IPS-18a (cell line): ENCODE results near the gene FCHSD1.

ENCODE experiments used
- H3K27ac ChIP-seq: one replicate; pipeline ENCODE4 v1.5.1; 2013; ENCODE audit warnings: low read length
- H3K27me3 ChIP-seq: one replicate; pipeline ENCODE4 v1.6.1; 2013; ENCODE audit warnings: mild to moderate bottlenecking, low read length; ENCODE audit not compliant: control insufficient read depth, insufficient read depth
- H3K36me3 ChIP-seq: one replicate; pipeline ENCODE4 v1.6.1; 2013; ENCODE audit warnings: low read depth, low read length; ENCODE audit not compliant: control insufficient read depth
- H3K4me1 ChIP-seq: one replicate; pipeline ENCODE4 v1.6.1; 2013; ENCODE audit warnings: low read depth, low read length; ENCODE audit not compliant: control insufficient read depth
- H3K4me3 ChIP-seq: one replicate; pipeline ENCODE4 v1.5.1; 2013; ENCODE audit warnings: low read length
- H3K9ac ChIP-seq: one replicate; pipeline ENCODE4 v1.6.1; 2013; ENCODE audit warnings: mild to moderate bottlenecking, low read length, moderate library complexity
- H3K9me3 ChIP-seq: one replicate; pipeline ENCODE4 v1.6.1; 2013; ENCODE audit warnings: low read depth, low read length; ENCODE audit not compliant: control insufficient read depth

The FCHSD1 gene

GRCh38 chr5:141655020-141655419, 3.8 kb upstream of the FCHSD1 start:
- peaks cover 51% of the 10 kb centered on the region for H3K36me3 ChIP-seq
- no peak overlapping the region for H3K4me3 ChIP-seq
- no peak overlapping the region for H3K27ac ChIP-seq
- H3K27me3 ChIP-seq = no peaks in the 10 kb centered on the region
- peaks cover 4% of the 10 kb centered on the region for H3K4me1 ChIP-seq
- no peak overlapping the region for H3K9ac ChIP-seq
- no peaks in the 10 kb centered on the region for H3K9me3 ChIP-seq

- Histone ChIP-seq H3K4me1 (peaks cover 4% of the 10 kb centered on the region), H3K9me3 (no peaks in the 10 kb centered on the region), H3K36me3 (peaks cover 49% of the 10 kb centered on the region), H3K4me3 (no peak overlapping the region), H3K9ac (no peak overlapping the region), H3K27me3 (no peaks in the 10 kb centered on the region), H3K27ac (no peak overlapping the region)
Observed at GRCh38 chr5:141654298-141654697, 3.1 kb upstream of the FCHSD1 start.

GRCh38 chr5:141651728-141652105, 499 bp upstream of the FCHSD1 start:
- no peaks in the 10 kb centered on the region for H3K9me3 ChIP-seq
- peak overlapping the region; percentile 78 for H3K4me3 ChIP-seq
- H3K27ac ChIP-seq = no peak overlapping the region
- no peak overlapping the region for H3K9ac ChIP-seq
- peaks cover 32% of the 10 kb centered on the region for H3K36me3 ChIP-seq
- no peaks in the 10 kb centered on the region for H3K27me3 ChIP-seq
- peaks cover 4% of the 10 kb centered on the region for H3K4me1 ChIP-seq

GRCh38 chr5:141649972-141650371, 1.2 kb downstream of the FCHSD1 start:
- H3K36me3 ChIP-seq = peaks cover 17% of the 10 kb centered on the region
- H3K9ac ChIP-seq = no peak overlapping the region
- no peaks in the 10 kb centered on the region for H3K9me3 ChIP-seq
- peaks cover 4% of the 10 kb centered on the region for H3K4me1 ChIP-seq
- H3K4me3 ChIP-seq = no peak overlapping the region
- H3K27ac ChIP-seq = no peak overlapping the region
- H3K27me3 ChIP-seq = no peaks in the 10 kb centered on the region

GRCh38 chr5:141649056-141649688, 2.0 kb downstream of the FCHSD1 start:
- H3K27me3 ChIP-seq = no peaks in the 10 kb centered on the region
- H3K27ac ChIP-seq = no peak overlapping the region
- no peaks in the 10 kb centered on the region for H3K9me3 ChIP-seq
- no peak overlapping the region for H3K9ac ChIP-seq
- peaks cover 16% of the 10 kb centered on the region for H3K36me3 ChIP-seq
- peaks cover 4% of the 10 kb centered on the region for H3K4me1 ChIP-seq
- no peak overlapping the region for H3K4me3 ChIP-seq

- Histone ChIP-seq H3K9me3 (no peaks in the 10 kb centered on the region), H3K27me3 (no peaks in the 10 kb centered on the region), H3K27ac (no peak overlapping the region), H3K36me3 (peaks cover 6% of the 10 kb centered on the region), H3K9ac (no peak overlapping the region), H3K4me1 (peaks cover 4% of the 10 kb centered on the region), H3K4me3 (no peak overlapping the region)
Observed at GRCh38 chr5:141647851-141648250, 3.4 kb downstream of the FCHSD1 start.

GRCh38 chr5:141647242-141647641, 4.0 kb downstream of the FCHSD1 start:
- Histone ChIP-seq H3K36me3 (peaks cover 6% of the 10 kb centered on the region), H3K9ac (no peak overlapping the region), H3K4me1 (peaks cover 4% of the 10 kb centered on the region), H3K4me3 (no peak overlapping the region), H3K27me3 (no peaks in the 10 kb centered on the region), H3K27ac (no peak overlapping the region), H3K9me3 (no peaks in the 10 kb centered on the region)

GRCh38 chr5:141646026-141646425, 5.2 kb downstream of the FCHSD1 start:
- H3K27me3 ChIP-seq = no peaks in the 10 kb centered on the region
- no peak overlapping the region for H3K27ac ChIP-seq
- no peak overlapping the region for H3K9ac ChIP-seq
- no peak overlapping the region for H3K4me3 ChIP-seq
- H3K4me1 ChIP-seq = no peaks in the 10 kb centered on the region
- H3K36me3 ChIP-seq = peaks cover 12% of the 10 kb centered on the region
- no peaks in the 10 kb centered on the region for H3K9me3 ChIP-seq

GRCh38 chr5:141641634-141642267, 9.5 kb downstream of the FCHSD1 start:
- Histone ChIP-seq H3K36me3 (peaks cover 6% of the 10 kb centered on the region), H3K27me3 (no peaks in the 10 kb centered on the region), H3K4me1 (no peaks in the 10 kb centered on the region), H3K9me3 (no peaks in the 10 kb centered on the region), H3K4me3 (no peak overlapping the region), H3K27ac (no peak overlapping the region), H3K9ac (no peak overlapping the region)

GRCh38 chr5:141640698-141641097, 10.5 kb downstream of the FCHSD1 start:
- Histone ChIP-seq H3K9ac (no peak overlapping the region), H3K36me3 (peaks cover 6% of the 10 kb centered on the region), H3K27me3 (no peaks in the 10 kb centered on the region), H3K4me1 (peaks cover 3% of the 10 kb centered on the region), H3K27ac (no peak overlapping the region), H3K4me3 (no peak overlapping the region), H3K9me3 (no peaks in the 10 kb centered on the region)

- Histone ChIP-seq H3K36me3 (peaks cover 6% of the 10 kb centered on the region), H3K9me3 (no peaks in the 10 kb centered on the region)
Observed at GRCh38 chr5:141640051-141640415, 11.2 kb downstream of the FCHSD1 start.

GRCh38 chr5:141639357-141640050, 11.7 kb downstream of the FCHSD1 start:
- Histone ChIP-seq H3K9ac (no peak overlapping the region), H3K4me1 (peaks cover 3% of the 10 kb centered on the region), H3K27ac (no peak overlapping the region), H3K9me3 (no peaks in the 10 kb centered on the region), H3K4me3 (no peak overlapping the region), H3K27me3 (no peaks in the 10 kb centered on the region), H3K36me3 (peaks cover 6% of the 10 kb centered on the region)

More at GRCh38 chr5:141640051-141640415, 11.2 kb downstream of the FCHSD1 start:
- H3K4me1 ChIP-seq = peaks cover 3% of the 10 kb centered on the region
- no peak overlapping the region for H3K27ac ChIP-seq
- no peak overlapping the region for H3K4me3 ChIP-seq
- no peak overlapping the region for H3K9ac ChIP-seq
- no peaks in the 10 kb centered on the region for H3K27me3 ChIP-seq
